A204.1 (cell line): ENCODE measurements around the gene COQ3.
A peak's percentile ranks its signal among the peaks of the same experiment; 100 is the strongest.

ENCODE experiments used
- FAIRE-seq: peaks from 2 replicates; lab custom pipeline; 2012; peaks lifted over from hg19 to GRCh38; lab: Jason Lieb, UNC

Gene COQ3

GRCh38 chr6:99331531-99331930 lies 62.5 kb downstream of the COQ3 start:
- no peak for FAIRE-seq

GRCh38 chr6:99330159-99330558 lies 63.8 kb downstream of the COQ3 start:
- FAIRE-seq = peak; percentile 83

- no peak for FAIRE-seq
These were observed 69.0 kb downstream of the COQ3 start for GRCh38 chr6:99324996-99325395.
